ENCODE data around the gene ABCC2.

GRCh38 chr10:99768556-99768955 lies 13.9 kb upstream of the ABCC2 start:
- TF ChIP-seq CTCF (IDR thresholded peaks at IDR 0.05) (no peak), POLR2A (IDR thresholded peaks at IDR 0.05) (no peak)
